ENCODE data around the gene TRMT13. TPM values are rescaled to one million over a fixed set of nuclear protein-coding genes. Genes with fewer than 3 reads are reported as not detected.
A peak's percentile ranks its signal among the peaks of the same experiment; 100 is the strongest.

The TRMT13 gene
- total and polyA plus RNA-seq, 2 of the 13 experiments (the other 11 are each of a cell fraction or from before 2014, with no cell fraction given): 10.0 to 12.4 TPM

DNA sequence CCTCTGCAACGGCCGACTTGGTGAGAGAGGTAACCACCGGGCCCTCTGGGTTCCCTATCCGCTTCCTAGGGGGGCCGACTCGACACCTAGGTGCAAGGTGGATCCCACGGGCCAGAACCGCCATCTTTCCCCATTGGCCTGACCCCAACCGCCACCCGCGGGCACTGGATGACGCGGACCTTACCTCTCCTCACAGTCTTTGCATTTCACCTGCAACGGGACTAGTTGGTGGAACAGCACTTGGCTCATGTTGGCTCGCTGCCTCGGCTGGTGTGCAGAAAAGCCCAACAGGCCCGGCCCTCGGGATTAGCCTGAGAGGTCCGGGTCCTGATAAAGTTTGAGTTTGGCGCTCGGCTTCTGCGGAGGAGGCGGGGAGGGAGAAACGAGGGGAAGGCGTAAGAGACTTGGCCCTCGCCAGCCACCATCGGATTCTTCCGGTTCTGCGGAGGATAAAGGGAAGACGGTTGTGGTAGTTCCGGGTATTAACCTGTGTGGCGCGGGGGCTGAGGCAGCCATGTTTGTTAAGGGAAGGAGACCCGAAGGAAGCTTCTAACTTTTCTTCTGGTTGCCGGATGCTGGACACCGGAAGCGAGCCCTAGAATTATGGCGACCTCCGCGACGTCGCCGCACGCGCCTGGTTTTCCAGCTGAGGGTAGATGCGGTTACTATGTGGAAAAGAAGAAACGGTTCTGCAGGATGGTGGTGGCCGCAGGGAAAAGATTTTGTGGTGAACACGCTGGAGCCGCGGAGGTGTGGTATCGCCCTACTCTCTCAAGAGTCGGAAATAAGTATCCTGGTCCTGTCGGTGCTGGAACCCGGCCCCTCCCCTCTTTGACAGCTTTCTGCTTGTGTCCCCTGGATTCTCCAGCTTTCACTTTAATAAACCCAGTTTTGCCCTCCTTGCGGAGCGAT is at the start of gene TRMT13, which contains the start of gene SASS6 (continued):
- TF ChIP-seq, protein P1, sequence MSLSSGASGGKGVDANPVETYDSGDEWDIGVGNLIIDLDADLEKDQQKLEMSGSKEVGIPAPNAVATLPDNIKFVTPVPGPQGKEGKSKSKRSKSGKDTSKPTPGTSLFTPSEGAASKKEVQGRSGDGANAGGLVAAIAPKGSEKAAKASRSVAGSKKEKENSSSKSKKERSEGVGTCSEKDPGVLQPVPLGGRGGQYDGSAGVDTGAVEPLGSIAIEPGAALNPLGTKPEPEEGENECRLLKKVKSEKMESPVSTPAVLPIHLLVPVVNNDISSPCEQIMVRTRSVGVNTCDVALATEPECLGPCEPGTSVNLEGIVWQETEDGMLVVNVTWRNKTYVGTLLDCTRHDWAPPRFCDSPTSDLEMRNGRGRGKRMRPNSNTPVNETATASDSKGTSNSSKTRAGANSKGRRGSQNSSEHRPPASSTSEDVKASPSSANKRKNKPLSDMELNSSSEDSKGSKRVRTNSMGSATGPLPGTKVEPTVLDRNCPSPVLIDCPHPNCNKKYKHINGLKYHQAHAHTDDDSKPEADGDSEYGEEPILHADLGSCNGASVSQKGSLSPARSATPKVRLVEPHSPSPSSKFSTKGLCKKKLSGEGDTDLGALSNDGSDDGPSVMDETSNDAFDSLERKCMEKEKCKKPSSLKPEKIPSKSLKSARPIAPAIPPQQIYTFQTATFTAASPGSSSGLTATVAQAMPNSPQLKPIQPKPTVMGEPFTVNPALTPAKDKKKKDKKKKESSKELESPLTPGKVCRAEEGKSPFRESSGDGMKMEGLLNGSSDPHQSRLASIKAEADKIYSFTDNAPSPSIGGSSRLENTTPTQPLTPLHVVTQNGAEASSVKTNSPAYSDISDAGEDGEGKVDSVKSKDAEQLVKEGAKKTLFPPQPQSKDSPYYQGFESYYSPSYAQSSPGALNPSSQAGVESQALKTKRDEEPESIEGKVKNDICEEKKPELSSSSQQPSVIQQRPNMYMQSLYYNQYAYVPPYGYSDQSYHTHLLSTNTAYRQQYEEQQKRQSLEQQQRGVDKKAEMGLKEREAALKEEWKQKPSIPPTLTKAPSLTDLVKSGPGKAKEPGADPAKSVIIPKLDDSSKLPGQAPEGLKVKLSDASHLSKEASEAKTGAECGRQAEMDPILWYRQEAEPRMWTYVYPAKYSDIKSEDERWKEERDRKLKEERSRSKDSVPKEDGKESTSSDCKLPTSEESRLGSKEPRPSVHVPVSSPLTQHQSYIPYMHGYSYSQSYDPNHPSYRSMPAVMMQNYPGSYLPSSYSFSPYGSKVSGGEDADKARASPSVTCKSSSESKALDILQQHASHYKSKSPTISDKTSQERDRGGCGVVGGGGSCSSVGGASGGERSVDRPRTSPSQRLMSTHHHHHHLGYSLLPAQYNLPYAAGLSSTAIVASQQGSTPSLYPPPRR (CRISPR knock-in tag; IDR thresholded peaks at IDR 0.05; ENCODE audit: borderline replicate concordance): no peak; the same call in 1 of the 2 replicates
- TF ChIP-seq ZNF207 (IDR thresholded peaks at IDR 0.05; ENCODE audit: borderline replicate concordance) (no peak), ONECUT2 (CRISPR knock-in tag; IDR thresholded peaks at IDR 0.05) (no peak), ZNF251 (CRISPR knock-in tag; IDR thresholded peaks at IDR 0.05) (no peak), ZNF567 (CRISPR knock-in tag; IDR thresholded peaks at IDR 0.05; ENCODE audit: borderline replicate concordance) (no peak; the same call in 1 of the 2 replicates), ZBTB10 (CRISPR knock-in tag; IDR thresholded peaks at IDR 0.05; ENCODE audit: borderline replicate concordance) (no peak), U2AF2 (IDR thresholded peaks at IDR 0.05; ENCODE audit: low read depth, low read length) (0 out of 2 replicates have a peak, but pooled peaks have one; percentile 25), ZNF792 (CRISPR knock-in tag; IDR thresholded peaks at IDR 0.05) (peak; percentile 79; the same call in 1 of the 2 replicates), ZNF629 (CRISPR knock-in tag; conservative IDR thresholded peaks at IDR 0.05) (no peak), RFX1 (IDR thresholded peaks at IDR 0.05) (no peak), GPN1 (CRISPR knock-in tag; IDR thresholded peaks at IDR 0.05; ENCODE audit: borderline replicate concordance) (no peak), NFE2L1 (CRISPR knock-in tag; IDR thresholded peaks at IDR 0.05; ENCODE audit: borderline replicate concordance) (no peak), PAX8 (CRISPR knock-in tag; IDR thresholded peaks at IDR 0.05; ENCODE audit: borderline replicate concordance) (no peak)
- TF ChIP-seq, protein P2, sequence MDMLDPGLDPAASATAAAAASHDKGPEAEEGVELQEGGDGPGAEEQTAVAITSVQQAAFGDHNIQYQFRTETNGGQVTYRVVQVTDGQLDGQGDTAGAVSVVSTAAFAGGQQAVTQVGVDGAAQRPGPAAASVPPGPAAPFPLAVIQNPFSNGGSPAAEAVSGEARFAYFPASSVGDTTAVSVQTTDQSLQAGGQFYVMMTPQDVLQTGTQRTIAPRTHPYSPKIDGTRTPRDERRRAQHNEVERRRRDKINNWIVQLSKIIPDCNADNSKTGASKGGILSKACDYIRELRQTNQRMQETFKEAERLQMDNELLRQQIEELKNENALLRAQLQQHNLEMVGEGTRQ (IDR thresholded peaks at IDR 0.05; ENCODE audit: low read depth, low read length): no peak
- TF ChIP-seq, protein P2 (CRISPR knock-in tag; IDR thresholded peaks at IDR 0.05; ENCODE audit: borderline replicate concordance): peak; percentile 37; the same call in 1 of the 2 replicates

Data from HepG2 (cell line).